ENCODE measurements around the gene KIR2DL3.
"Not testable (repeated sequence)": the region's sequence is repeated elsewhere in the genome, so short reads cannot be mapped to it uniquely, and the experiment has no call there.

DNA sequence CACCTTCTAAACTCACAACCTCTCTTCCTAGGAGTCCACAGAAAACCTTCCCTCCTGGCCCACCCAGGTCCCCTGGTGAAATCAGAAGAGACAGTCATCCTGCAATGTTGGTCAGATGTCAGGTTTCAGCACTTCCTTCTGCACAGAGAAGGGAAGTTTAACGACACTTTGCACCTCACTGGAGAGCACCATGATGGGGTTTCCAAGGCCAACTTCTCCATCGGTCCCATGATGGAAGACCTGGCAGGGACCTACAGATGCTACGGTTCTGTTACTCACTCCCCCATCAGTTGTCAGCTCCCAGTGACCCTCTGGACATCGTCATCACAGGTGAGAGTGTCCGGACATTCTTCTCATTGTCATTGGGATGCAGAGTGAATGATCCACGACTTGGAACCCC, 20.3 kb downstream of the KIR2DL3 start:
- TF ChIP-seq, protein P1, sequence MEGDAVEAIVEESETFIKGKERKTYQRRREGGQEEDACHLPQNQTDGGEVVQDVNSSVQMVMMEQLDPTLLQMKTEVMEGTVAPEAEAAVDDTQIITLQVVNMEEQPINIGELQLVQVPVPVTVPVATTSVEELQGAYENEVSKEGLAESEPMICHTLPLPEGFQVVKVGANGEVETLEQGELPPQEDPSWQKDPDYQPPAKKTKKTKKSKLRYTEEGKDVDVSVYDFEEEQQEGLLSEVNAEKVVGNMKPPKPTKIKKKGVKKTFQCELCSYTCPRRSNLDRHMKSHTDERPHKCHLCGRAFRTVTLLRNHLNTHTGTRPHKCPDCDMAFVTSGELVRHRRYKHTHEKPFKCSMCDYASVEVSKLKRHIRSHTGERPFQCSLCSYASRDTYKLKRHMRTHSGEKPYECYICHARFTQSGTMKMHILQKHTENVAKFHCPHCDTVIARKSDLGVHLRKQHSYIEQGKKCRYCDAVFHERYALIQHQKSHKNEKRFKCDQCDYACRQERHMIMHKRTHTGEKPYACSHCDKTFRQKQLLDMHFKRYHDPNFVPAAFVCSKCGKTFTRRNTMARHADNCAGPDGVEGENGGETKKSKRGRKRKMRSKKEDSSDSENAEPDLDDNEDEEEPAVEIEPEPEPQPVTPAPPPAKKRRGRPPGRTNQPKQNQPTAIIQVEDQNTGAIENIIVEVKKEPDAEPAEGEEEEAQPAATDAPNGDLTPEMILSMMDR (conservative IDR thresholded peaks at IDR 0.05): not testable (repeated sequence)
- TF ChIP-seq EZH2 (IDR thresholded peaks at IDR 0.05; ENCODE audit: low read depth): not testable (repeated sequence)

Measured in PC-9 (cell line).